Body of pancreas (tissue), 4 donors: Measurements from ENCODE around the gene TSPAN4.

Source experiments
- POLR2A ChIP-seq, 3 donors: fragments of 450-650 bp; IDR thresholded peaks; one replicate each; pipeline ENCODE4 v1.6.1; 2016; ENCODE audit warnings: antibody characterized with exemption in 3 of 3, mild to moderate bottlenecking in 2 of 3
- TF ChIP-seq, protein P1 (sequence below), 7 experiments: fragments of 450-650 bp in 4 of 7; fragments of 200-600 bp in 3 of 7; sonication (generic) in 3 of 7; IDR thresholded peaks; one replicate each; pipeline ENCODE4 v1.5.1; 2016 to 2019; ENCODE audit warnings: antibody characterized with exemption in 7 of 7

DNA sequence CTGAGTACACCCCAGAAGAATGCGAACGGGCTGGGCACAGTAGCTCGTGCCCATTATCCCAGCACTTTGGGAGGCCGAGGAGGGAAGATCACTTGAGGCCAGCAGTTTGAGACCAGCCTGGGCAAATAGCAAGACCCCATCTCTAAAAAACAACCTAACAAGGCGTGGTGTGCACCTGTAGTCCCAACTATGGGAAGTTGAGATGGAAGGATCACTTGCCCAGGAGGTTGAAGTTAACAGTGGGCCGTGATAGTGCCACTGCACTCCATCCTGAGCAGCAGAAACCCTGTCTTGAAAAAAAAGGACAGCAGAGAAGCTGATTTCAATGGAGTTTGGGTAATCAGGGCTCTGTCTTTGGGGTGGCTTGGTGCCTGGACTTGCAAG, 29.6 kb upstream of the TSPAN4 start:
- TF ChIP-seq, protein P1, sequence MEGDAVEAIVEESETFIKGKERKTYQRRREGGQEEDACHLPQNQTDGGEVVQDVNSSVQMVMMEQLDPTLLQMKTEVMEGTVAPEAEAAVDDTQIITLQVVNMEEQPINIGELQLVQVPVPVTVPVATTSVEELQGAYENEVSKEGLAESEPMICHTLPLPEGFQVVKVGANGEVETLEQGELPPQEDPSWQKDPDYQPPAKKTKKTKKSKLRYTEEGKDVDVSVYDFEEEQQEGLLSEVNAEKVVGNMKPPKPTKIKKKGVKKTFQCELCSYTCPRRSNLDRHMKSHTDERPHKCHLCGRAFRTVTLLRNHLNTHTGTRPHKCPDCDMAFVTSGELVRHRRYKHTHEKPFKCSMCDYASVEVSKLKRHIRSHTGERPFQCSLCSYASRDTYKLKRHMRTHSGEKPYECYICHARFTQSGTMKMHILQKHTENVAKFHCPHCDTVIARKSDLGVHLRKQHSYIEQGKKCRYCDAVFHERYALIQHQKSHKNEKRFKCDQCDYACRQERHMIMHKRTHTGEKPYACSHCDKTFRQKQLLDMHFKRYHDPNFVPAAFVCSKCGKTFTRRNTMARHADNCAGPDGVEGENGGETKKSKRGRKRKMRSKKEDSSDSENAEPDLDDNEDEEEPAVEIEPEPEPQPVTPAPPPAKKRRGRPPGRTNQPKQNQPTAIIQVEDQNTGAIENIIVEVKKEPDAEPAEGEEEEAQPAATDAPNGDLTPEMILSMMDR (IDR thresholded peaks at IDR 0.05): no peak
- no peak for TF ChIP-seq POLR2A (IDR thresholded peaks at IDR 0.05)
